Lower leg skin (tissue), 4 donors: ENCODE results near the gene TSNAXIP1. TPM values are rescaled to one million over a fixed set of nuclear protein-coding genes. Genes with fewer than 3 reads are reported as not detected.

ENCODE experiments used
- DNase-seq, 2 donors: peaks; one replicate each; pipeline ENCODE4 v3.0.0-alpha.2; 2019; ENCODE audit warnings: low spot score in 2 of 2
- H3K4me3 ChIP-seq: fragments of 200-600 bp; sonication (generic); 2 replicates; pipeline ENCODE4 v1.5.1; 2017; ENCODE audit warnings: mild to moderate bottlenecking, low read depth; ENCODE audit not compliant: poor library complexity, severe bottlenecking
- POLR2A ChIP-seq, 2 donors: fragments of 450-650 bp; IDR thresholded peaks; one replicate each; pipeline ENCODE4 v1.6.1; 2016 to 2017; ENCODE audit warnings: antibody characterized with exemption in 2 of 2, mild to moderate bottlenecking in 1 of 2, moderate library complexity in 1 of 2
- WGBS, 2 donors: methylation state at CpG; one replicate each; pipeline ENCODE4 v1.1.5; 2018; 5-methylcytosine and 5-hydroxymethylcytosine counted together
- intact Hi-C: fragments of 100-400 bp; cut with DNase I; formaldehyde crosslinking; loops from one replicate; pipeline ENCODE4 v1.15.0; 2023; ENCODE audit warnings: low total_unique reads
- total RNA-seq, 4 donors: library from RNA; depleted of rRNA; stranded (reverse); fragments of >200 nt; gene quantifications; one replicate each; pipeline ENCODE4 v1.1.0, GENCODE V29; 2016
- TF ChIP-seq, protein P1 (sequence below), 3 donors: fragments of 450-650 bp; IDR thresholded peaks; one replicate each; pipeline ENCODE4 v1.5.1; 2016; ENCODE audit warnings: antibody characterized with exemption in 3 of 3, mild to moderate bottlenecking in 3 of 3, moderate library complexity in 2 of 3

TSNAXIP1 gene
- total RNA-seq, 4 donors from 2014 or later, result 0.15 to 0.75 (median 0.15) TPM; not detected in 1

DNA sequence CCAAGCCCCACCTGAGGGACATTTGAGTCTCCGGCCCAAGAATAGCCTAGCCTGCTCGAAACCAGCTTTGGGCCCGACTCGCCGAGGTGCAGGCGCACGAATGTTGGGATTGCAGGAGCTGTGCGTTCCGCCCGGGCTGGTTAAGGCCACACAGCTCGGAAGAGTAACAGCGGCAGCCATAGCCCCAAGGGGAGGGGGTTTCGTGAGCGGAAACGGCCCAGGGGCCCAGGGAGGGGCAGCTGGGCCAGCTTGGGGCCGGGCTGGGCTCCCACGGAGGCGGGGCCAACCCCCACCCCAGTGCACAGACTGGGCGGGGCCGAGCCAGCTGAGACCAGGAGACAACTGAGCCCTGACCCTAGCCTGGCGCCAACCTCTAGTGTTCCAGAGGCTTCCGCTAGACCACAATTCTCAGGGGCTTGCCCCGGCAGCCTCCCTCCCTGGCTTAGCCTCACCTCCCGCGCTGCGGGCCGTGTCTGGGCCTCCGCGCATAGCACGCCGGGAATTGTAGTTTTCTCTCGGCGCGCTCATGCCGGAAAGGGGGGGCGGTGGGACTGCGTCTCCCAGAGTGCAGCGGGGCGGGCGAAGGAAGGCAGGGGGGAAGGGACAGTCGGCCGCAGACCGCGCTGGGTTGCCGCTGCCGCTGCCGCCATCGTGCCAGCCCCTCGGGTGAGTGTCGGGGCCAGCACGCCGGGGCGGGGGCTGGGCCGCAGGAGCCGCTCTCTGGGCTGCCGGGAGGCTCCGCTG, 39.8 kb downstream of the TSNAXIP1 start, which contains the start of gene NUTF2:
TSS of gene NUTF2 (plus strand) at position 614 of the 744 bp plus-strand sequence. CDS start 18,198 bp downstream, outside the sequence.
- intact Hi-C loops, result no loop called here

DNA sequence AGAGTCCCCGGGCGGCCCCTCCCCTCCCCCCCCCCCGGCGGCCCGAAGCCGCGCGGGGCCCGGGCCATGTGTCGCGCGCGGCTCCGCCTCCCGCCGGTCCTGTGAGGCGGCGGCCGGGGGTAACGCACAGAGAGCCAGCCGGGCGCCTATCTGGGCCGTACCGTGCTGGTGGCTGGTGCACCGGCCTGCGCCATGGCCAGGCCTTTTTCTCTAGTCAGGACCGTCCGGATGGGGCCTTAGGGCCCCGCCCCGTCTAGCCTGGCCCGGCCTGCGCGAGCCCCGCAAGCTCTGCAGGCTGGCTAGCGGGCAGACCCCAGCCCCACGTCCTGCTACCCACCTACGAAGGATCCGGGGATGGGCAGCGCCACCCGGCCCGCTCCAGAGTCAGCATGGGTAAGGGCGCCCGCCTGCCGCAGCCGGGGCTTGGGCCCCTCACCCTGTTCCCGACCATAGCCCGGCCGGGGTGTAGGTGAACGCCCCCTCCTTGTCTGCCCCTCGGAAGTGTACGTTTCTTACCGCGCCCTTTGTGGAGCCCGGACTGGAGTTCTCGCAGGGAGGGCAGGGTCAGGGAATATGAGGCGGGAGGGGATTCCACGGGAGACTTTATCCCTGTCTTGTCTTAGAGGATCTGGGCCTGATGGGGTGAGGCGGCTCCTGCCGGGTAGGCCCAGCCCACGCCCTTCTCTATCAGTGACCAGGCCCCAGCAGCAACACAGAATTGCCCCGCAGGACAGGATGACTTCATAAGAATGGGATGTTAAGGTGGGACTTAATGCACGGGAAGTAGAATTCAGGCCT, 40.6 kb downstream of the TSNAXIP1 start, which contains the start of gene CENPT:
TSS of gene CENPT (minus strand) at position 630 of the 798 bp plus-strand sequence. CDS start 13,834 bp downstream, outside the sequence.
- no peak for TF ChIP-seq POLR2A (IDR thresholded peaks at IDR 0.05)
- TF ChIP-seq, protein P1, sequence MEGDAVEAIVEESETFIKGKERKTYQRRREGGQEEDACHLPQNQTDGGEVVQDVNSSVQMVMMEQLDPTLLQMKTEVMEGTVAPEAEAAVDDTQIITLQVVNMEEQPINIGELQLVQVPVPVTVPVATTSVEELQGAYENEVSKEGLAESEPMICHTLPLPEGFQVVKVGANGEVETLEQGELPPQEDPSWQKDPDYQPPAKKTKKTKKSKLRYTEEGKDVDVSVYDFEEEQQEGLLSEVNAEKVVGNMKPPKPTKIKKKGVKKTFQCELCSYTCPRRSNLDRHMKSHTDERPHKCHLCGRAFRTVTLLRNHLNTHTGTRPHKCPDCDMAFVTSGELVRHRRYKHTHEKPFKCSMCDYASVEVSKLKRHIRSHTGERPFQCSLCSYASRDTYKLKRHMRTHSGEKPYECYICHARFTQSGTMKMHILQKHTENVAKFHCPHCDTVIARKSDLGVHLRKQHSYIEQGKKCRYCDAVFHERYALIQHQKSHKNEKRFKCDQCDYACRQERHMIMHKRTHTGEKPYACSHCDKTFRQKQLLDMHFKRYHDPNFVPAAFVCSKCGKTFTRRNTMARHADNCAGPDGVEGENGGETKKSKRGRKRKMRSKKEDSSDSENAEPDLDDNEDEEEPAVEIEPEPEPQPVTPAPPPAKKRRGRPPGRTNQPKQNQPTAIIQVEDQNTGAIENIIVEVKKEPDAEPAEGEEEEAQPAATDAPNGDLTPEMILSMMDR (IDR thresholded peaks at IDR 0.05), result no peak
- H3K4me3 ChIP-seq, result peak within 1 kb of the TSS; percentile 90
- intact Hi-C loops, result no loop called here
- WGBS, 2 donors, result 0 to 1% methylated on average over 28 to 40 of the region's 62 CpGs
- peak in 1 of 2 donors; percentile 88 for DNase-seq

More for the DNA sequence above, 39.8 kb downstream of the TSNAXIP1 start, which contains the start of gene NUTF2:
- no peak for TF ChIP-seq POLR2A (IDR thresholded peaks at IDR 0.05)
- TF ChIP-seq, protein P1 (IDR thresholded peaks at IDR 0.05), result peak in 1 of 3 donors; percentile 85
- WGBS, 2 donors, result 0 to 1% methylated on average over 31 to 52 of the region's 57 CpGs
- peak; percentile 95 to 99 for DNase-seq
- H3K4me3 ChIP-seq, result peak within 1 kb of the TSS; percentile 90

DNA sequence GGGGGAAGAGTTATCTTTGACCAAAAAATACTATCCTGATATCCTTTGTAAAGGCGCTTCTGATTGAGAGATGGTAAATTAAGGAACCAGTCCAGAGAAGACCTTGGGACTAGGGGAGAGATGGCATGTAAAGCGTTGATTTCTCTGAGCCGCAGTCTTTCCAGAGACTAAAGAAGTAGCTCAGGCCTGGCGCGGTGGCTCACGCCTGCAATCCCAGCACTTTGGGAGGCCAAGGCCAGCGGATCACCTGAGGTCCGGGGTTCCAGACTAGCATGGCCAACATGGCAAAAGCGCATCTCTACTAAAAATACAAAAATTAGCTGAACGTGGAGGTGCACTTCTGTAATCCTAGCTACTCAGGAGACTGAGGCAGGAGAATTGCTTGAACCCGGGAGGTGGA, 41.4 kb downstream of the TSNAXIP1 start:
- DNase-seq, result no peak

DNA sequence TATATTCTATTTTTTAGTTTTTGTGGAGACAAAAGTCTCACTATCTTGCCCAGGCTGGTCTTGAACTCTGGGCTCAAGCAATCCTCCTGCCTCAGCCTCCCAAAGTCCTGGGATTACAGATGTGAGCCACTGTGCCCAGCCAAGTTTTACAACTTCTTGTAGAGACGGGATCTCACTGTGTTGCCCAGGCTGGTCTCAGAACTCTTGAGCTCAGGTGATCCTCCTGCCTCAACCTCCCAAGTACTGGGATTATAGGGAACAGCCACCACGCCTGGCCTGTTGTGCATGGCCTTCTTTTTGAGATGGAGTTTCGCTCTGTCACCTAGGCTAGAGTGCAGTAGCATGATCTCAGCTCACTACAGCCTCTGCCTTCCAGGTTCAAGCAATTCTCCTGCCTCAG, 47.0 kb downstream of the TSNAXIP1 start:
- no peak for DNase-seq
- H3K4me3 ChIP-seq, result no peak overlapping the region
- TF ChIP-seq, protein P1 (IDR thresholded peaks at IDR 0.05), result no peak
- no peak for TF ChIP-seq POLR2A (IDR thresholded peaks at IDR 0.05)
- 97% methylated on average over 3 of the region's 3 CpGs for WGBS, 2 donors
- intact Hi-C loops, result no loop called here

More for the DNA sequence above, 41.4 kb downstream of the TSNAXIP1 start:
- TF ChIP-seq POLR2A (IDR thresholded peaks at IDR 0.05), result no peak
- TF ChIP-seq, protein P1 (IDR thresholded peaks at IDR 0.05), result no peak
- H3K4me3 ChIP-seq, result no peak overlapping the region
- intact Hi-C loops, result no loop called here
- 87 to 93% methylated on average over 11 of the region's 11 CpGs for WGBS, 2 donors

DNA sequence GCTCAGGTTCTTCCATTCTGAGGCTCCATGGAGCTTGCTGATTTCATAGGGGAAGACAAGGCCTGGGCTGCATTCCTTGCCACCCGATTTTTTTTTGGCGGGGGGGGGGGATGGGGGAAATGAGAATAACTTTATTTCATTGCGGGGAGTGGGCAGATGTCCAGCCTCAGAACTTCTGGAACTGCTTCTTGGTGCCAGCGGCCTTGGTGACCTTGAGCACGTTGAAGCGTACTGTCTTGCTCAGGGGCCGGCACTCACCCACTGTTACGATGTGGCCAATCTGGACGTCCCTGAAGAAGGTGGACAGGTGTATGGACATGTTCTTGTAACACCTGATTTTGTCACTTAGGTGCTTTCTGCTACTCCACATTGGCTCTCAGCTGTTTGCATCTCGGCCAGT, 49.1 kb downstream of the TSNAXIP1 start:
- TF ChIP-seq POLR2A (IDR thresholded peaks at IDR 0.05), result no peak
- TF ChIP-seq, protein P1 (IDR thresholded peaks at IDR 0.05), result no peak
- intact Hi-C loops, result no loop called here
- DNase-seq, result no peak
- WGBS, 2 donors, result 75 to 79% methylated on average over 10 of the region's 10 CpGs
- H3K4me3 ChIP-seq, result no peak overlapping the region
